PC-9 (cell line): Measurements from ENCODE around the gene C15orf40.

ENCODE experiments used
- CTCF ChIP-seq: fragments of 200-600 bp; sonication (generic); conservative IDR thresholded peaks from 2 replicates; pipeline ENCODE4 v1.6.1; 2017; ENCODE audit warnings: mixed run types, antibody characterized with exemption, mild to moderate bottlenecking, moderate library complexity
- EZH2 ChIP-seq: fragments of 200-600 bp; sonication (generic); IDR thresholded peaks from 2 replicates; pipeline ENCODE4 v1.8.0; 2017; ENCODE audit warnings: antibody characterized with exemption, low read depth

- TF ChIP-seq CTCF (no peak), EZH2 (no peak)
Measured at GRCh38 chr15:82968066-82968465, 43.4 kb downstream of the C15orf40 start.
